ENCODE data around the gene EGLN3.

Gene EGLN3

DNA sequence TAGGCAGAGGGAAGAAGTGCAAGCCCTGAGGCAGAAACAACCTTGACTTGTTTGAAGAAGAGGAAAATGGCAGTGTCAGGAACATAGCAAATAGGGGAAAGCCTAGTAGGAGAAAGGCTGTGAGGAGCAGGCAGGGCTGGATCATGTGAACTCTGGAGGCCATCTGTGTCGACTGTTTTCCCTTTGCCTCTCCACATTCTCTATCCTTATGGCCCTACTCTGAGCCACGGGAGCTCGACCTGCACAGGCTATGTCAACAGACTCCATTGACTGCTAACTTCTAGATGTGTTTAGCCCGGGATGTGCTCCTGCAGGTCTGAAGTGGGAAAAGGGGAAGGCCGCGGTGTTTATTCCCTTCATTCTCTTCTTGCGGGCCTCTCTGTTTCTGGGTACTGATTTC lies 35.2 kb downstream of the EGLN3 start:
- DNase-seq (ENCODE audit: low read depth in 4 of 4, low spot score in 1 of 4): no peak

DNA sequence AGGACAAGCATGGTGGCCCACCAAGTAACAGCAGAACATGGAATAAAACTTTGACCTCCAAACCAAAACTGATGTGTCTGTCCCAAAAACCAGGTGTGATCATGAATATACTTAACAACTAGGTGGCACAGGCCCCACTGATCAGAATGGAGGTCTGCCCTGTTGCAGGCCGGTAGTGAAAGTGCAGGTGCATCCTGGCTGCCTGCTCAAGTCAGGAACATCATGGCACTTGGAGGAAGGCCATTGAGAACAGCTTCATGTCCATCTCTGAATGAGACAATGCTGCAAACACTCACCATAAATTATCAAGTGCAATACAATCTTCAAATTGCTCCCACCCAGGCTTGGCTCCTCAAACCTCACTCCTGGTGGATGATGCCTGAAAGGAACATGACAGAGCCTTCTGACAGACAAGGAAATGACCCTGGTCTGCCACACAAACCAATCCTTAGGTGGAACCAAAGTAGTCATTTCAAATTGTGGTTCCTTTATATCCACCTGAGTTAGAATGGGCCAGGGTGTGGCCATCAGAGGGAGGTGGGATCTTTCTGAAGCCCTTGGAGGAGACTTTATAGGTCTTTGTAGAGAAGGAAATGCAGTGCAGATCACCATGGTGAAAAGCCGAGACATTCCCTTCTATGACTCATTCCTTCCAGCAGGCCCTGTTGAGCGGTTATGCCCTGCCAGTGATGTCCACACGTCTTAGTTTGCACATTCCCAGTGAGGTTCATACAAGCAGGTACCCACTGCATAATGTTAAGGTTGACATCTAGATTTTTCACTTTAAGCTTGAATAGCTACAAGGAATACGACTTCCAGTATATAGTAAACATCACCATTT lies 36.0 kb downstream of the EGLN3 start:
- DNase-seq (ENCODE audit: low read depth in 4 of 4, low spot score in 1 of 4): no peak

DNA sequence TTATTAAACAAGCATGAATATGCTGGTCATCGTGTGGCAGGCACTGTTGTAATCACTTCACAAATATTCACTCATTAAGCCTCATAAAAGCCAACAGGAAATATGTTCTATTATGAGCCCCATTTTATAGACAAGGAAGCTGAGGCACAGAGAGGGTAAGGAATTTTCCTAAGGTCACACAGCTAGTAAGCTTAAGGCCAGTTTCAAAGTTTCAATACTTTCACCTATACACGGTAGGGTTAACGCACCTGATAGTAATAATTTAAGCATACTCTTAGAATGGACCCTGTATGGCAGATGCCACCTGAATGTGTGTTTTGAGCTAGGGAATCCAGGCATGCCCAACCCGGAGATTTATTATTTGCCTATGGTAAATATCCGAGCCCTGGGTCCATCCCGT lies 39.8 kb downstream of the EGLN3 start:
- DNase-seq (ENCODE audit: low read depth in 4 of 4, low spot score in 1 of 4): no peak

DNA sequence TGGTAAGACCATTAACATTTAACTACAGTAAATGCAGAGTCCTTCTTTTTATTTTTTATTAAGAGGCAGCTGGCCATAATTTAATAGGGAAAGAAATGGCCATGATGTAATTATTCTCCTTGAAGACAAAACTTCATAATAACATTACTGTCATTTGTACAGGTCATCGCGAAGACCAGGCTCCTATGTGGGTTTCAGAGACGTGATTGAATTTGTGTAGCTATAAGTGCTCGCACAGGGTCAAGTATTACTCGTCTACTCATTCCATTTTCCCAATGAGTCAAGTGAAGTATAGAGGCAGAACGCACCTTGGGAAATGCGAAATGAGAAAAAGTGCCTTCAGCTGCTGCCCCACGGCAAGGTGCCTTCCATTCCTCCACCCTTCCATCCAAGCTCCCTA lies 40.4 kb downstream of the EGLN3 start:
- no peak for DNase-seq (ENCODE audit: low read depth in 4 of 4, low spot score in 1 of 4)

DNA sequence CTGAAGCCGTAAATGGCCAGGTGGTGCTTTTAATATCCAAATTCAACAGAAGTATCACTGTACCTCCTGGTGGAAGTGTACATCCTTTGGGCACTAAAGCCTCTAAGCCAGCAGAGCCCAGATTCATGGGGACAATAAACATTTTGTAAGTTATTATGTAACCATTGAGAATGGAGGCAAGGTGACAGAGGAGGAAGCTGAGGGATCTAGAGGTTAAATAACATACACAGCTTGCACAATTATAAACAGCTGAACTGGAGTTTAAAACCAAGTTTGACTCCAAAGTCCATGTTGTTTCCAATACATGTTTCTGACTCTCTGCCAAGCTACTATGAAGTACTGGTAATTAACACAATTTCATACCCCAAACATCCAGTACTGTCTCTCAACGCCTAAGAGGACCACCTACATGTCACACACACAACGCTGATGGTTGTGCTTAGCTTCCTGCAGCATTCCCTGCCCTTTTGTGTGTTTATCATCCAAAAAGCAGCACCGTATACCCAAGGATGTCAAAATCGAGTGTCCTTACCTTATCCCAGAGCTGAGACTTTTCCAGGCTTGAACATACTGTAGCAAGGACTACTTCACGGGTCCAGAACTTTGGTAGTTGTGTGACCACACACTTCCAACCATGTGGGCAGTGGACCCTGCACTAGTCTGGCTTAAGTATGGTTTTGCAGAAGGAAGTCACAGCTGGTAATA lies 41.3 kb downstream of the EGLN3 start:
- DNase-seq (ENCODE audit: low read depth in 4 of 4, low spot score in 1 of 4): no peak

DNA sequence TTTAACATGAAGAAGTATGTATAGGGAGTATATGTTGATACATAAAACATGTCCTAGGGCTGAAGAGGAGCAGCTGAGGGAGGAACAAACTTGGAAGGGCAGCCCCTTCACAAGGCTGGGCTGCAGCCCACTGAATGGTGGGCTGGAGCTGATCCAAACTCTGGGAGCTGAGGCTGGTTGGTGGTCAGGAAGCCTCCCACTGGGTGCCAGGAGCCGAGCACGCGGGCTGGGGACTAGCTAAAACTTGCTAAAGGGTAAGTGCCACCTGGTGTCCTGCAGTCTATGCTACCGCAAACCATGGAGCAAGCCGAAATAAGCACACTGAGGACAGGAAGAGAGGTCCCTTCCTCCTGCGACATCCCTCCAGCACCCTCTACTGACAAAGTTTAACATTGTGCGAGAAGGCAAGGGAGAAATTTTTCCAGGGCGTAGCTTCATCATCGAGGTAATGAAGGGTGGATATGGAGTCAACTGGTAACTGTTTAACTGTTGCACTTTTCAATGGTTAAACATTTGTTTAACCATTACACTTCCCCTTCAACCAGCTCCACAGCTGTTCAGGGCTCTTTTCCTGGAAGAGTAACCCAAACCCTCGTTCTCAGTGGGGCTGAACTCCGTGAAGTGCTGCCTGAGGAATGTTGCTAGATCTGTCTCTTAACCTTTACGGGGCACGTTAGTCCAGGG lies 42.2 kb downstream of the EGLN3 start:
- DNase-seq (ENCODE audit: low read depth in 4 of 4, low spot score in 1 of 4): no peak

DNA sequence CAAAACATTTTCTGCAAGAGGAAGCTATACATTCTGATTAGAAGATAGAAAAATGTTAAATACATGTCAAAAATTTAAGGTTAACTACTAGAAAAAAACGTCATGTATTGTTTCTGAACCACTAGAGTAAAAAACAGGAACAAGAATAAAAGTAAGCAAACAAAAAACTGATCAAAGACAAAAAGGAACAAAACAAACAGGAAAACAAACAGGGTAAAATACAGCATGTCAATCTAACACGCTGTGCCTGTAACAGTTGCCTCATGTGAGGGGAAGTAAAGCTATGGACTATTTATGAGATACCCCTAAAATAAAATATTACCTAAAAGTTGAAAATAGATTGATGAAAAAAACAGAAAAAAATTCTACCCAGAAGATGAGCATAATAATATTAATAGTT lies 43.9 kb downstream of the EGLN3 start:
- no peak for DNase-seq (ENCODE audit: low read depth in 4 of 4, low spot score in 1 of 4)

DNA sequence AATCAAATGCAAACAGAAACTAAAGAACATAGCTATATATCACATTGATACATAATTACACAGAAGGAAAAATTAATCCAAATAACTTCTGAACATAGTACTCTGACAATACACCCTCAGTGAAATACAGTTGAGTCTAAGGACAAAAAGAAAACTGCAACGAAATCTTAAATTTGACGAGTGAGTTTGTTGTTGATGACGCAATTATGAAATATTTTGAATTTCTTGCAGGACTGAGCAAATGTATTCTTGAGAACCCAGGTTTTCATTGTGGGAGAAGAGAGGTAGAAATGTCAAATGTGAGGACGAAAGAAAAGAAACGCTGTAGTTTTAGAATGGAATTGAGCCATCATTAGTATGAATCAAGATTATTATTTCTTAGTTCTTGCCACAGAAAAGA lies 46.3 kb downstream of the EGLN3 start:
- DNase-seq (ENCODE audit: low read depth in 4 of 4, low spot score in 1 of 4): no peak

DNA sequence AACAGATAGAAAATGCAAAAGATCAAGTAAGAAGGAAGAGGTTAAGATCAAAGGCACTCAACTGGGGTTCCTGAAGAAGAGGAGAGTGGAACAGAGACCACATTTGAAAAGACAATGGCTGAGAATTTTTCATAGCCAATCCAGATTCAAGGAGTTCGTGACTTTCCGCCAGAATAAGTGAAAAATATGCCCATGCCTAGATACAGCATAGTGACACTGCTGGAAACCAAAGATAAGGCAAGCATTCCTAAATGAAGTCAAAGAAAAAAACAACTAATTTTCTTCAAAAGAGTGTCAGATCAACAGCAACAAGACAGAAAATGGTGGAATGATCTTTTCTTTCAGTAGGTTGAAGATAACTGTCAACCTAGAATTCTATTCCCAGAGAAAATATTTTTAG lies 47.5 kb downstream of the EGLN3 start:
- no peak for DNase-seq (ENCODE audit: low read depth in 4 of 4, low spot score in 1 of 4)

DNA sequence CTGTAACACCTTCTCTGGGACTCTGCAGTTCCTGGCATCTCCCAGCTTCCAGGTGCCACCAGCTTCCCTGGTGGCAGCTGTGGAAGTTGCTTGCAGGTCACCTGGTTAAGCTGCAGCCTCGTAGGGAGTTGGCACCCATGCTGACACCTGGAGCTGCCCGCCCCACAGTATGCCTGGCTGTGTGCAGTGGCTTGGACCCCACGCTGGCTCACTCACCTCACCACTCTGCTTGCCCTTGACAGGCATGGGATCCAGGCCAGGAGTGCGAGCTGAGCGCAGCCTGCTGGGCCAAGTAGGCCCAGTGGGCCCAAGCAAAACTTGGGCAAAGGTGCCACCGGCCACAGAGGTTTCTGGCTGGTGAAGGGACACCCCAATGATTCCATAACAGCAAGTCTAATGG lies 48.5 kb downstream of the EGLN3 start:
- no peak for DNase-seq (ENCODE audit: low read depth in 4 of 4, low spot score in 1 of 4)

DNA sequence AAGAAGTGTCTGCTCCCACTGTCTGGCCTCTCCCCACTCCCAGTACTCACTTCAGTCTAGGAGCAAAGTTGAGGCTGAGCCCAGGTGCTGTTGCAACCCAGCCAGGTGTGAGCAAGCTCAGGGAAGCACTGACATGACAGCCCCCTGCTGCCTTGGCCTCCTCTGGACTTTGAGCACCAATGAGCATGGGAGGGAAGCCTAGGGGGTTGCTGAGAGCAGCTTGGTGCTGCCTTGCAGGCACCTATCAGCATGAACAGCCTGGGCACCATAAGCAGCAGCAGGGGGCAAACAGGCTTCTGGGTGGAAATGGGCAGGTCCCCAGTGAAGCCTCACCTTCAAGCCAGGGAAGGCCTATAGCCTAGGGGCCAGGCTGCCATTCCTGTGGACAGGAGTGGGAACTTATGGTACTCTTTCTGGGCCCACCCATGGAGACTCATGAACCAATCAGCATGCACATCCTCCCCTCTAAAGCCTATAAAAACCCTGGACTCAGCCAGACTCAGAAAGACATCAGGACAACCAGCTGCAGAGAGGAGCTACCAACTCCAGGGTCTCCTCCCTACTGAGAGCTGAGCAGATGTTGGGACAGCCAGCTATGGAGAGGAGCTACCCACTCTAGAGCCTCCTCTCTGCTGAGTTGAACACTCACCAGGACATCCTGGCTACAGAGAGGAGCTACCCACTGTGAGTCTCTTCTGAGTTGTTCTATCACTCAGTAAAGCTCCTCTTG lies 49.3 kb downstream of the EGLN3 start:
- no peak for DNase-seq (ENCODE audit: low read depth in 4 of 4, low spot score in 1 of 4)

DNA sequence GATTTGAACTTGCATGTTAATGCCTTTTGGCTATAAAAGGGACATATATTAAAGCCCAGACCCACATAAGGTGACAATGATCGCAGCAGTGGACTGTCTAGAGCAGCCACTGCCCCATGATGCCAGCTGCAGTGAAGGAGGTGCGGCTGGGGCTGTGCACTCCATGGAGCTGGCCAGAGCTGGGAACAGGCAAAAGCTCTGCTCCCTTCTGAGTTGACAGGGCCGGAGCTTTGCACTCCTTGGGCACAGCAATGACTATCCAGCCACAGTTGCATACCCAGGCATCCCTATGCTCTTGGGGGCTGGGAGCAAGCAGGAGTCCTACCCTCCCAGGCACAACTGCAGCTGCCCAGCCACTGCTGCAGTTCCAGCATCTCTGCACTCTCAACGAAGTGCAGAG lies 50.2 kb downstream of the EGLN3 start:
- no peak for DNase-seq (ENCODE audit: low read depth in 4 of 4, low spot score in 1 of 4)

DNA sequence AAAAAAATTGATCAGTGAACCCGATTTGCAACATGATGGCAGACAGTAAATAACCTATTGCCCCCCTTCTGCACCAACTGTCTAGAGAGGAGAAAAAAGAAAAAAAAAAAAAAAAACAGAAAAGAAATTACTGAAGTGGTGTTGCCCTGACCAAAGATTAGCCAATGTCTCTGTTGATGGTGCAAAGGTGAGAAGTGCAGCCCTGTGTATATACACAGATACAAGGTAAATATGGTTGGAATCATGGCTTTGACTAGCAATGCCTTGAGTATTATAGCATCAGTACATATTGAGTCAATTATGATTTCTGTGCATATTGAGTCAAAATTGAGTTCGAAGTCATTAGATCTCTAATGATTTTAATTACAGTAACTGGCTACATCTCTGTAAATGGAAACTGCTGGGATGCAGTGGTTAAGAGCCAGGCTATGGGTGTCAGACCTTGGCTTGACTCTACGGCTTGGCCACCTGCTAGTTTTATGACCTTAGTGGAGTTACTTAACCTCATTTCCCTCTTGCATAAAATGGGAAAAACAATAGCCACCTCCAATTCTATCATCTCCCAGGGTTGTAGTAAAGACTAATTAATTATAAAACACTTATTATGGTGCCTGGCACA lies 51.0 kb downstream of the EGLN3 start:
- DNase-seq (ENCODE audit: low read depth in 4 of 4, low spot score in 1 of 4): no peak

DNA sequence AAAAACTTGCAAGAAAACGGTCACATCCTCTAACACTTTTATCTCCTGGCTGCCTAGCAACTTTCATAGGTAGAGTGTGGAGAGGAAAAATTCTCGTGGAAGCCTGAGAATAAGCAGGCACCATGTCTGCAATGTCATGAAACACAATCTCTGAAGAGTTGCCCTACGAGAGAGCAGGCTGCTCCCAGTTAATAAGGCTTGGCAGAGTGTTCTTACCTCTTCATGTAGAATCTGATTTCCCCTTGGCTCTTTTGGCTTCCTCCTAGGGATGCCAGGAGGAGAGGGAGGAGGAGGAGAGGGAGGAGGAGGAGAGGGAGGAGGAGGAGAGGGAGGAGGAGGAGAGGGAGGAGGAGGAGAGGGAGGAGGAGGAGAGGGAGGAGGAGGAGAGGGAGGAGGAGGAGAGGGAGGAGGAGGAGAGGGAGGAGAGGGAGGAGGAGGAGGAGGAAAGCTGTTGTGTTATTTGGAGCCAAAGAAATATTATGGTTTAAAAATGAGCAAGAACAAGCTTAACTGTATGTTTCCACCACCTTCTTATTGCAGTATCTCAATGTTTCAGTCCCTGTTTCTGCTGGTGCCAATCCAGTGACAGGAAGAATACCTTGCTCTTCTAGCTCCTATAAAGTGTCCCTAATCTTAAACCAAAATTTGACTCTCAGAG lies 52.9 kb downstream of the EGLN3 start:
- DNase-seq (ENCODE audit: low read depth in 4 of 4, low spot score in 1 of 4): no peak

DNA sequence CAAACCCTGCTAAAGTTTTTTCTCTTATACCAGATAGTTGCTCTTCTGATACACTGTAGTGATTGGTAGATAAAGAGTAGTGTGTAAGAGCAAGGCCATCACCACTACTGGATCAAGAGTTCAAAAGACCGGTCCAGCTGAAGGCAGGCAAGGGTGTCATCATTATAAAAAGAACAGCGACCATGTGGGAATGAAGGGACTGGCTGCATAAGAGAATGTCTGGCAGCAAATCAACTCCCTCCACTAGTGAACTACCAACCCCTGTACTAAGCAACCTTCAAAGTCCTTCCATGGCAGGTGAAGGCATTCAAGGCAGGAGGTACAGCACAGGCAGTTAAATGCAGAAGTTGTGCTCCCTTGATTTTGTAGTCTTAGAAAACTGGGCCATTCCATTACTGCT lies 53.5 kb downstream of the EGLN3 start:
- DNase-seq (ENCODE audit: low read depth in 4 of 4, low spot score in 1 of 4): no peak

DNA sequence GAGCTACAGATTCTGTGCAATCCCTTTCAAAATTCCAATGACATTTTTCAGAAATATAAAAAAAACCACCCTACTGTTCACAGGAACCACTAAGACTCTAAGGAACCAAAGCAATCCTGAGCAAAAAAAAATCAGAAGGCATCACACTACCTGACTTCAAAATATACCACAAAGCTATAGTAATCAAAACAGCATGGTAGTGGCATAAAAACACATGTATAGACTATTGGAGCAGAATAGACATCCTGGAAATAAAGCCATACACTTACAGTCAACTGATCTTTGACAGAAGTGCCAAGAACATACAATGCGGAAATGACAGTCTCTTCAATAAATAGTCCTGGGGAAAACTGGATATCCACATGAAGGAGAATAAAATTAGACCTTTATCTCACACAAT lies 56.5 kb downstream of the EGLN3 start:
- DNase-seq (ENCODE audit: low read depth in 4 of 4, low spot score in 1 of 4): no peak

DNA sequence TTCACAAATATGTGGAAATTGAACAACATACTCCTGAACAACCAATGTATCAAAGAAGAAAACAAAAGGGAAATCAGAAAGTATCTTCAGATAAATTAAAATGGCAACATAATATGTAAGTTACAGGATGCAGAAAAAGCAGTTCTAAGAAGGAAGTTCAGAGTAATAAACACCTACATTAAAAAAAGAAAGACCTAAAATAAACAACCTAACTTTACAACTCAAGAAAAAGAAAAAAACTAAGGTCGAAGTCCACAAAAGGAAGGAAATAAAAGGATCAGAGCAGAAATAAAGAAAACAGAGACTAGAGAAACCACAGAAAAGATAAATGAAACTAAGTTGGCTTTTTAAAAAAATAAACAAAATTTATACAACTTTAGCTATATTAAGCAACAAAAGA lies 59.2 kb downstream of the EGLN3 start:
- no peak for DNase-seq (ENCODE audit: low read depth in 4 of 4, low spot score in 1 of 4)

DNA sequence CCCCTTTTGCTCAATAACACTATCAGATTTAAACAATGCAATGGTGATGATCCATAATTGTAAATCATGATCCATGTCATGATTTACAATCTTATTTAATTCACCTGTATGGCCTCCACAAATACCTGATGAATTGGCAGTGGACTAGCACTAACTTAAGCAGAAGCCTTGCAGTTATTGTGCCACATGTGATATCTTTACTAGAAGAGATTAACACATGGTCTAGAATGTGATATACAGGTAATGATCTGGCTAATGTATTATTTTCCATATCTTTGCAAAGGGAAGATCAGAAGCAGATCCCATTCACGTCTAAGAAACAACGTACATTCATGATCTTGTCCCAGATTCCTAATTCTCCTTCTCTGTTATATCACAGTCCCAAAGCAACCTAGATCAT lies 66.0 kb downstream of the EGLN3 start:
- DNase-seq (ENCODE audit: low read depth in 4 of 4, low spot score in 1 of 4): no peak

DNA sequence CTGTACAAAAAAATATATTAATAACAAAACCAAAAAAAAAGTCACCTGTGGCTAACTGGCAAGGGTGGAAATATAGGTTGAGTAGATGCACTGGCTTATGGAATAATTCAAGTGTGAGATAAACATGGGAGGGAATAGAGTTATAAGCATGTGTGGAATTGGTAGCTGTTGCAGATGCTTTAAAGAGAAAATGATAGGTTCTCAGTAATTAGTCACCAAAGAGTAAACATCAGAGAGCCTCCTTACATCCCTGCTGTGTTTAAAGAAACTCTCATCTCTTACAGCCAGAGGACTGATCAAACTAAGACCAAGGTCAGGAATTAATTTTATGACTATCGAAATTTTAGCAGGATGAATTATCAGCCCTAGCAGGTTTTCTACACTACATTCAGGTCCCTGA lies 70.5 kb downstream of the EGLN3 start:
- no peak for DNase-seq (ENCODE audit: low read depth in 4 of 4, low spot score in 1 of 4)

DNA sequence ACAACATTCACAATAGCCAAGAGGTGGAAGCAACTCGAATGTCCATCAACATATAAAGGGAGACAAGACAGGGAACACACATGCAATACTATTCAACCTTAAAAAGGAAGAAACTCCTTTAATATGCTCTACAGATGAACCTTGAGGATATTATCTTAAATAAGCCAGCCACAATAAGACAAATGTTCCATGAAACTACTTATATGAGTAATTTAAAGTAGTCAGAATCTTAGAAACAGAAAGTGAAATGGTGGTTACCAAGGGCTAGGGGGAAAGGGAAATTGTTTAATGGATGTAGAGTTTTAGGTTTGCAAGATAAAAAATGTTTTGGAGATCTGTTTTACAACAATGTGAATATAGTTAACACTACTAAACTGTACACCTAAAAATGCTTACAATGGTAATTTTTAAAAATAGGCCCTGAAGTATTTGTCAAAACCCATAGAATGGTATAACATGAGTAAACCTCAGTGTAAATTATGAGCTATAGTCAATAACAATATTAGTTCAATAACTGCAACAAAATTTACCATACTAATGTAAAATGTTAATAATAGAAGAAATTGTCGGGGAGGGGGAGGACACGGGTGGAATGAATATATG lies 71.1 kb downstream of the EGLN3 start:
- DNase-seq (ENCODE audit: low read depth in 4 of 4, low spot score in 1 of 4): no peak
